Stomach (tissue), 9 donors: ENCODE measurements around the gene ARRDC4. TPM values are rescaled to one million over a fixed set of nuclear protein-coding genes. Genes with fewer than 3 reads are reported as not detected.
A peak's percentile ranks its signal among the peaks of the same experiment; 100 is the strongest.

Experiments
- DNase-seq, 2 donors: peaks; one replicate each; pipeline versions ENCODE4 v3.0.0 to v3.0.0-alpha.2; 2013 to 2019
- H3K27ac ChIP-seq, 5 donors: fragments of 200-600 bp in 4 of 5; sonication (generic) in 4 of 5; one replicate each; pipeline ENCODE4 v1.5.1; 2013 to 2019; ENCODE audit warnings: mild to moderate bottlenecking in 1 of 5, moderate library complexity in 1 of 5
- H3K27me3 ChIP-seq, 3 donors: fragments of 200-600 bp; sonication (generic); one replicate each; pipeline ENCODE4 v1.5.1; 2017 to 2019; ENCODE audit warnings: mixed run types in 1 of 3
- H3K36me3 ChIP-seq, 4 donors: fragments of 200-600 bp; sonication (generic); 1 replicate in 3 of 4; 2 replicates in 1 of 4; pipeline ENCODE4 v1.5.1; 2016 to 2019
- H3K4me1 ChIP-seq, 4 donors: fragments of 200-600 bp; sonication (generic); one replicate each; pipeline ENCODE4 v1.5.1; 2016 to 2019
- H3K4me3 ChIP-seq, 4 donors: fragments of 200-600 bp; sonication (generic) in 3 of 4; one replicate each; pipeline ENCODE4 v1.5.1; 2016 to 2019; ENCODE audit warnings: mild to moderate bottlenecking in 1 of 4
- H3K9me3 ChIP-seq, 4 donors: fragments of 200-600 bp; sonication (generic); one replicate each; pipeline ENCODE4 v1.5.1; 2016 to 2019
- CTCF ChIP-seq, 7 experiments: fragments of 450-650 bp in 4 of 7; fragments of 200-600 bp in 3 of 7; sonication (generic) in 3 of 7; IDR thresholded peaks; one replicate each; pipeline ENCODE4 v1.5.1; 2016 to 2019; ENCODE audit warnings: antibody characterized with exemption in 7 of 7, control low read depth in 2 of 7, mild to moderate bottlenecking in 1 of 7
- EP300 ChIP-seq: sonication (generic); formaldehyde crosslinking; IDR thresholded peaks from one replicate; pipeline ENCODE4 v1.6.1; 2017; ENCODE audit warnings: antibody characterized with exemption
- POLR2A ChIP-seq, 4 donors: fragments of 450-650 bp; IDR thresholded peaks; one replicate each; pipeline ENCODE4 v1.6.1; 2016; ENCODE audit warnings: antibody characterized with exemption in 4 of 4, control low read depth in 2 of 4, mild to moderate bottlenecking in 1 of 4, moderate library complexity in 1 of 4
- POLR2AphosphoS5 ChIP-seq, 3 donors: sonication (generic); formaldehyde crosslinking; IDR thresholded peaks; one replicate each; pipeline ENCODE4 v1.6.1; 2016; ENCODE audit warnings: antibody characterized with exemption in 3 of 3
- WGBS, 5 donors: extraction: QIAGEN DNeasy Blood & Tissue Kit in 3 of 5; methylation state at CpG; one replicate each; pipeline versions ENCODE4 v1.1.5 to v1.1.7; 2013 to 2018; 5-methylcytosine and 5-hydroxymethylcytosine counted together
- intact Hi-C: fragments of 100-400 bp; cut with DNase I; formaldehyde crosslinking; loops from one replicate; pipeline ENCODE4 v1.15.1; 2023; ENCODE audit warnings: low total_unique reads
- polyA plus RNA-seq, 3 donors: library from polyadenylated mRNA; stranded (reverse); fragments of 200-250 nt; gene quantifications; one replicate each; pipeline ENCODE4 v1.2.3, GENCODE V29; 2013
- total RNA-seq, 5 donors: library from RNA; depleted of rRNA; stranded (reverse); fragments of >200 nt; gene quantifications; one replicate each; pipeline versions ENCODE4 v1.1.0 to v1.2.3, GENCODE V29; 2014 to 2016
- donor health status: healthy with polysubstance abuse.
- donor health status: Bipolar disorder and iron deficiency.
- donor health status: healthy.

The ARRDC4 gene
- total and polyA plus RNA-seq, 8 donors = 13.2 to 110 (median 49.2) TPM

- Histone ChIP-seq H3K4me3 (no peak overlapping the region), H3K36me3 (no peaks in the 10 kb centered on the region), H3K27me3 (no peaks in the 10 kb centered on the region), H3K9me3 (no peaks in the 10 kb centered on the region), H3K4me1 (peaks cover 0 to 16% (median 0%) of the 10 kb centered on the region in 4 donors), H3K27ac (peak overlapping the region in 1 of 5 donors; percentile 46)
- WGBS, 5 donors = 18 to 36% (median 26%) methylated on average over 6 of the region's 6 CpGs
- intact Hi-C loops = no loop called here
- DNase-seq = no peak
- no peak for TF ChIP-seq POLR2A (IDR thresholded peaks at IDR 0.05)
- TF ChIP-seq POLR2AphosphoS5 (IDR thresholded peaks at IDR 0.05) = peak in 1 of 3 donors; percentile 22
These were observed 49.5 kb downstream of the ARRDC4 start for GRCh38 chr15:98009971-98010370.

GRCh38 chr15:98012354-98012753 is 51.9 kb downstream of the ARRDC4 start:
- TF ChIP-seq POLR2A (IDR thresholded peaks at IDR 0.05) (no peak), CTCF (IDR thresholded peaks at IDR 0.05) (no peak), POLR2AphosphoS5 (IDR thresholded peaks at IDR 0.05) (no peak), EP300 (no peak)
- Histone ChIP-seq H3K9me3 (no peaks in the 10 kb centered on the region), H3K4me3 (peak overlapping the region in 2 of 4 donors; percentile 11 to 19), H3K27me3 (no peaks in the 10 kb centered on the region), H3K27ac (peak overlapping the region in 1 of 5 donors; percentile 46), H3K36me3 (no peaks in the 10 kb centered on the region), H3K4me1 (peaks cover 0 to 12% (median 0%) of the 10 kb centered on the region in 4 donors)
- DNase-seq = no peak
- intact Hi-C loops = no loop called here
- WGBS, 5 donors = 60 to 87% (median 70%) methylated on average over 5 of the region's 5 CpGs

- Histone ChIP-seq H3K27me3 (no peaks in the 10 kb centered on the region), H3K4me3 (no peak overlapping the region), H3K36me3 (no peaks in the 10 kb centered on the region), H3K4me1 (peaks cover 0 to 21% (median 1%) of the 10 kb centered on the region in 4 donors), H3K9me3 (no peaks in the 10 kb centered on the region), H3K27ac (peak overlapping the region in 1 of 5 donors; percentile 65)
- intact Hi-C loops = no loop called here
- no peak for DNase-seq
- TF ChIP-seq EP300 (no peak), POLR2A (IDR thresholded peaks at IDR 0.05) (no peak), POLR2AphosphoS5 (IDR thresholded peaks at IDR 0.05) (no peak), CTCF (IDR thresholded peaks at IDR 0.05) (no peak)
These were observed 53.1 kb downstream of the ARRDC4 start for GRCh38 chr15:98013631-98014030.

- intact Hi-C loops = no loop called here
- no peaks in the 10 kb centered on the region for H3K36me3 ChIP-seq
- peak overlapping the region in 3 of 5 donors; percentile 46 to 68 (median 54) for H3K27ac ChIP-seq
- DNase-seq = peak in 1 of 2 donors; percentile 62
- no peaks in the 10 kb centered on the region for H3K27me3 ChIP-seq
- no peaks in the 10 kb centered on the region for H3K9me3 ChIP-seq
- 81 to 93% (median 83%) methylated on average over 10 of the region's 10 CpGs for WGBS, 5 donors
- no peak for TF ChIP-seq EP300
- no peak for TF ChIP-seq POLR2AphosphoS5 (IDR thresholded peaks at IDR 0.05)
- no peak for TF ChIP-seq CTCF (IDR thresholded peaks at IDR 0.05)
- peak overlapping the region in 2 of 4 donors; percentile 11 to 28 for H3K4me3 ChIP-seq
- peaks cover 0 to 22% (median 2%) of the 10 kb centered on the region in 4 donors for H3K4me1 ChIP-seq
These were observed 56.9 kb downstream of the ARRDC4 start for GRCh38 chr15:98017150-98017964.
